Naive B cell (primary cell): Measurements from ENCODE around the gene MCEE. TPM values are rescaled to one million over a fixed set of nuclear protein-coding genes. Genes with fewer than 3 reads are reported as not detected.

Experiments
- ATAC-seq, 2 donors: fragments of 150-1000 bp; cut with Tn5 transposase; 2 replicates each; pipeline ENCODE4 v1.10.0; 2021; ENCODE audit warnings: low read depth in 2 of 2, mild to moderate bottlenecking in 2 of 2, moderate library complexity in 2 of 2
- DNase-seq: peaks from one replicate; pipeline ENCODE4 v3.0.0; 2022
- H3K27ac Mint-ChIP-seq, 6 donors: one replicate each; pipeline ENCODE4 v1.8.0; 2020 to 2022; ENCODE audit warnings: mild to moderate bottlenecking in 6 of 6, mixed read lengths in 6 of 6, moderate library complexity in 5 of 6, inconsistent platforms in 2 of 6
- H3K27me3 Mint-ChIP-seq, 3 donors: one replicate each; pipeline ENCODE4 v1.8.0; 2021 to 2022; ENCODE audit warnings: mixed read lengths in 3 of 3, mild to moderate bottlenecking in 1 of 3
- H3K36me3 Mint-ChIP-seq, 2 donors: one replicate each; pipeline ENCODE4 v1.8.0; 2020 to 2022; ENCODE audit warnings: mixed read lengths in 2 of 2, inconsistent platforms in 1 of 2, mild to moderate bottlenecking in 1 of 2
- H3K4me1 Mint-ChIP-seq, 3 donors: one replicate each; pipeline ENCODE4 v1.8.0; 2020 to 2022; ENCODE audit warnings: mixed read lengths in 3 of 3, inconsistent platforms in 1 of 3, mild to moderate bottlenecking in 1 of 3, moderate library complexity in 1 of 3
- H3K4me3 Mint-ChIP-seq, 8 donors: one replicate each; pipeline ENCODE4 v1.8.0; 2020 to 2022; ENCODE audit warnings: mild to moderate bottlenecking in 8 of 8, mixed read lengths in 8 of 8, moderate library complexity in 8 of 8, inconsistent platforms in 2 of 8
- H3K9me3 Mint-ChIP-seq, 7 donors: one replicate each; pipeline ENCODE4 v1.8.0; 2020 to 2022; ENCODE audit warnings: mixed read lengths in 7 of 7, mild to moderate bottlenecking in 5 of 7, inconsistent platforms in 2 of 7, moderate library complexity in 1 of 7
- polyA plus RNA-seq, 6 donors: library from polyadenylated mRNA; unstranded; fragments of 300-500 nt; fragmentation: Illumina TruSeq; gene quantifications; one replicate each; pipeline ENCODE4 v1.2.3, GENCODE V29; 2021; ENCODE audit warnings: low read depth in 6 of 6

The MCEE gene
- polyA plus RNA-seq, 6 donors from 2014 or later = 15.1 to 39.2 (median 30.3) TPM

GRCh38 chr2:71067567-71068217, 62.3 kb downstream of the MCEE start:
- H3K4me1 Mint-ChIP-seq = peaks cover 49 to 81% (median 81%) of the 10 kb centered on the region in 3 donors
- peak; percentile 34 for DNase-seq
- no peak for ATAC-seq

DNA sequence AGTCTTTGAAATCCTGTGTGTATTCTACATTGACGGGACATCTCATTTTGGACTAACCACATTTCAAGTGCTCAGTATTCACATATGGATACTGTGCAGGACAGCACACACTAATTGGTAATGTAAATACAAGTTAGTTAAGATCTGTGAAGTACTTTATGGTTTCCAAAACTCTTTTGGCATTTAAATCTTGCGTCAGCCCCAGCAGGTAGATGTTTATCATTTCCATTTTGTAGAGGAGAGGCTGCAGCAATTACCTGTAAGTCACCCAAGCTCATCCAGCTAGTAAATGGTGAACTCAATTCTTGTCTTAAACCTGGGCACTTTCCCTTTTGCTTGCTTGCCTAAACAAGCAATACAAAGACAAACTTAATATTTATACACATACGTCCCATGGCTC, 63.2 kb downstream of the MCEE start:
- peak overlapping the region in 5 of 8 donors; percentile 49 to 99 (median 87) for H3K4me3 Mint-ChIP-seq
- no peak for DNase-seq
- peaks cover 42 to 72% (median 72%) of the 10 kb centered on the region in 3 donors for H3K4me1 Mint-ChIP-seq
- H3K36me3 Mint-ChIP-seq = no peaks in the 10 kb centered on the region
- no peaks in the 10 kb centered on the region for H3K9me3 Mint-ChIP-seq
- no peak for ATAC-seq
- no peaks in the 10 kb centered on the region for H3K27me3 Mint-ChIP-seq
- H3K27ac Mint-ChIP-seq = peak overlapping the region in 5 of 6 donors; percentile 33 to 100 (median 89)

More at GRCh38 chr2:71067567-71068217, 62.3 kb downstream of the MCEE start:
- Mint-ChIP-seq H3K36me3 (no peaks in the 10 kb centered on the region), H3K4me3 (peak overlapping the region; percentile 87 to 99 (median 99)), H3K27me3 (no peaks in the 10 kb centered on the region), H3K9me3 (no peaks in the 10 kb centered on the region), H3K27ac (peak overlapping the region; percentile 89 to 100 (median 100))

DNA sequence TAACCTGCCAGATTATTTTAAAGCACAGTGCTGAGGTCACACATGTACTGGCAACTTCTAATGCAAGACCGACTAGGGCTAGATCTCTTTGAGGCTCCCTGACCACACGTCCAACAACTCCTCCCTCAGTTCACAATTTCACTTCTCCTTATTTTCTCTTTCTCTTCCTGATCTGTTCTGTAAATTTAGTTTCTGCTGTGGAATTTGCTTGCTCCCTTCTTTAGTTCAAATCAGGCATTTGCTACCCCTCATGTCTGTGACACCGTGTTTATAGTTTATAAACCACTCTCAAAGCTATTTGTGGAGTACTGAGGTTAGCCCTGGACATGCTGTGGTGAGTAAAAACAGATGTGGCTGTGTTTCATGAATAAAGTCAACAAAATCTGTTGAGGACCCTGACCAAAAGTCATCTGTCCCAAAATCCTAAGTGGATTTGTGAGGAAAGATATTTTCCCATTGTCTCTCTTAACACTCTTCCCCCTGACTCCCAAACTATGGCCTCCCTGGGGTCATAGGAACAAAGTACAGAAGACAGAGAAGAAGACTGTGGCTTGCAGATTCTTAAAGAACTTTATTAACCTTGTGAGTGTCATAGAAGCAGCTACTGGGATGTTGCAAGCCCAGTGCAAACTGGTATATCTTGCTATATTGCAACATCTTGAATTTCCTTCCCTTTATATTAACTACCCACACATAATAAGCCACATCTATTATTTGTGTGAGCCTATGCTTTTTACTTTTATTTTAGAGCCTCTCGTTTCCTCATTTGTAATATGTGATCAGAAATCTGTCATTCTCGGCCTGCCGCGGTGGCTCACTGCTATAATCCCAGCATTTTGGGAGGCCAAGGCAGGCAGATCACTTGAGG, 65.0 kb downstream of the MCEE start:
- Mint-ChIP-seq H3K4me3 (peak overlapping the region; percentile 26 to 87 (median 66)), H3K9me3 (no peaks in the 10 kb centered on the region), H3K27ac (peak overlapping the region; percentile 75 to 97 (median 94)), H3K27me3 (peaks cover 0 to 8% (median 7%) of the 10 kb centered on the region in 3 donors), H3K36me3 (no peaks in the 10 kb centered on the region), H3K4me1 (peaks cover 25 to 56% (median 54%) of the 10 kb centered on the region in 3 donors)
- no peak for ATAC-seq
- peak; percentile 54 for DNase-seq

- peaks cover 19 to 49% (median 47%) of the 10 kb centered on the region in 3 donors for H3K4me1 Mint-ChIP-seq
- H3K27me3 Mint-ChIP-seq = peaks cover 0 to 10% (median 7%) of the 10 kb centered on the region in 3 donors
- H3K9me3 Mint-ChIP-seq = no peaks in the 10 kb centered on the region
- ATAC-seq = no peak
- H3K27ac Mint-ChIP-seq = peak overlapping the region; percentile 4 to 97 (median 86)
- H3K4me3 Mint-ChIP-seq = peak overlapping the region; percentile 10 to 87 (median 48)
- DNase-seq = no peak
- no peaks in the 10 kb centered on the region for H3K36me3 Mint-ChIP-seq
Measured at GRCh38 chr2:71064110-71064611, 65.9 kb downstream of the MCEE start.

GRCh38 chr2:71063216-71063615, 66.8 kb downstream of the MCEE start:
- H3K36me3 Mint-ChIP-seq = no peaks in the 10 kb centered on the region
- H3K4me1 Mint-ChIP-seq = peaks cover 14 to 45% (median 40%) of the 10 kb centered on the region in 3 donors
- H3K27ac Mint-ChIP-seq = peak overlapping the region in 3 of 6 donors; percentile 19 to 77 (median 76)
- H3K9me3 Mint-ChIP-seq = no peaks in the 10 kb centered on the region
- peaks cover 0 to 17% (median 12%) of the 10 kb centered on the region in 3 donors for H3K27me3 Mint-ChIP-seq
- DNase-seq = no peak
- ATAC-seq = no peak
- H3K4me3 Mint-ChIP-seq = no peak overlapping the region

DNA sequence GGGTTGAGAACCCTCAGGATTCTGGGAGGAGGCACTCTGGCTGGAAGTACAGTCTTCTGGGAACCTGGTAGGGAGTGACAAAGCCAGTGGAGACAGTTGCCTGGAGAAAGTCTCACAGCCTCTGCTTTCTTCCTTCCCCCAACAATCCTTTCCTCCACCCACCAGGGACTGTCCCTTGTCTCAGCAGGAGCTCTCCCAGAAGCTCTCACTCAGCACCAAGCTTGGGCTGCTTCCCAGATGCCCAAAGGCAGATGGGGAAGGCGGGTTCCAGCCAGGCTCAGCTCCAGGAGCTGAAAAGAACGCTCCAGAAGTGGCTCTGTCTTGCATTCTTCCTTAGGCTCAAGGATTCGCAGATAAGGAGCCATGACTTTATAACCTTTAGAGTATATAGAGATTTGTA, 69.2 kb downstream of the MCEE start:
- ATAC-seq (no peak), DNase-seq (no peak)
- Mint-ChIP-seq H3K36me3 (no peaks in the 10 kb centered on the region), H3K27me3 (peaks cover 0 to 19% (median 13%) of the 10 kb centered on the region in 3 donors), H3K4me1 (peaks cover 9 to 32% (median 28%) of the 10 kb centered on the region in 3 donors), H3K27ac (peak overlapping the region in 1 of 6 donors; percentile 60), H3K9me3 (no peaks in the 10 kb centered on the region), H3K4me3 (no peak overlapping the region)

- Mint-ChIP-seq H3K36me3 (no peaks in the 10 kb centered on the region), H3K27me3 (peaks cover 0 to 19% (median 13%) of the 10 kb centered on the region in 3 donors), H3K9me3 (no peaks in the 10 kb centered on the region), H3K4me1 (peaks cover 9 to 25% (median 21%) of the 10 kb centered on the region in 3 donors), H3K4me3 (no peak overlapping the region), H3K27ac (peak overlapping the region in 1 of 6 donors; percentile 50)
- no peak for ATAC-seq
- DNase-seq = no peak
Measured at GRCh38 chr2:71060211-71060610, 69.8 kb downstream of the MCEE start.

Other genes starting within 250 kb of the MCEE start
- not detected for gene VAX2, start 229.7 kb downstream of the MCEE start, polyA plus RNA-seq
- gene ATP6V1B1, start 194.3 kb downstream of the MCEE start, polyA plus RNA-seq = not detected
- not detected for gene ANKRD53, start 151.6 kb downstream of the MCEE start, polyA plus RNA-seq
- 10 to 100 TPM; 22.5 to 39.2 (median 31.4) TPM for gene TEX261, start 135.4 kb downstream of the MCEE start, polyA plus RNA-seq
- 100 to 1,000 TPM in 3 of 6 donors, 10 to 100 TPM in 3; 74.8 to 140 (median 101) TPM for gene NAGK, start 61.6 kb downstream of the MCEE start, polyA plus RNA-seq
- gene MPHOSPH10, start 405 bp upstream of the MCEE start, polyA plus RNA-seq = 10 to 100 TPM; 10.5 to 27.4 (median 22.2) TPM
- 1 to 10 TPM; 3.5 to 7.3 (median 5.1) TPM for gene PAIP2B, start 96.9 kb upstream of the MCEE start, polyA plus RNA-seq
- 10 to 100 TPM; 34.9 to 80.2 (median 50.9) TPM for gene ZNF638, start 201.6 kb upstream of the MCEE start, polyA plus RNA-seq